GM12872 (cell line): ENCODE data around the gene FNDC7.

Source experiments
- CTCF ChIP-seq: IDR thresholded peaks from 3 replicates; pipeline ENCODE4 v1.5.1; 2011; ENCODE audit warnings: low read depth, mild to moderate bottlenecking, low read length, moderate library complexity; ENCODE audit not compliant: insufficient read depth

Gene FNDC7

GRCh38 chr1:108750476-108751181 lies 37.9 kb downstream of the FNDC7 start:
- no peak for TF ChIP-seq CTCF

- no peak for TF ChIP-seq CTCF
Measured at GRCh38 chr1:108753363-108753762, 40.7 kb downstream of the FNDC7 start.

- TF ChIP-seq CTCF, result no peak
Measured at GRCh38 chr1:108758796-108759195, 46.1 kb downstream of the FNDC7 start.

- no peak for TF ChIP-seq CTCF
Measured at GRCh38 chr1:108767115-108767514, 54.4 kb downstream of the FNDC7 start.

- TF ChIP-seq CTCF, result no peak
Measured at GRCh38 chr1:108767708-108768107, 55.0 kb downstream of the FNDC7 start.

GRCh38 chr1:108777839-108778238 lies 65.1 kb downstream of the FNDC7 start:
- TF ChIP-seq CTCF, result no peak

GRCh38 chr1:108779455-108779854 lies 66.7 kb downstream of the FNDC7 start:
- no peak for TF ChIP-seq CTCF
